Measurements from ENCODE around the gene ANGPTL5.

The ANGPTL5 gene

GRCh38 chr11:101866619-101867491 is 49.5 kb downstream of the ANGPTL5 start:
- TF ChIP-seq CTCF (IDR thresholded peaks at IDR 0.05; ENCODE audit: low read depth, low read length), result no peak
- no peaks in the 10 kb centered on the region for H3K9me3 ChIP-seq
- no peaks in the 10 kb centered on the region for H3K4me1 ChIP-seq
- H3K27me3 ChIP-seq, result peaks cover 8% of the 10 kb centered on the region; the same call in 1 of the 2 replicates
- H3K4me3 ChIP-seq (ENCODE audit: low read depth, low read length), result no peak overlapping the region
- no peak for DNase-seq
- no peaks in the 10 kb centered on the region for H3K36me3 ChIP-seq

DNA sequence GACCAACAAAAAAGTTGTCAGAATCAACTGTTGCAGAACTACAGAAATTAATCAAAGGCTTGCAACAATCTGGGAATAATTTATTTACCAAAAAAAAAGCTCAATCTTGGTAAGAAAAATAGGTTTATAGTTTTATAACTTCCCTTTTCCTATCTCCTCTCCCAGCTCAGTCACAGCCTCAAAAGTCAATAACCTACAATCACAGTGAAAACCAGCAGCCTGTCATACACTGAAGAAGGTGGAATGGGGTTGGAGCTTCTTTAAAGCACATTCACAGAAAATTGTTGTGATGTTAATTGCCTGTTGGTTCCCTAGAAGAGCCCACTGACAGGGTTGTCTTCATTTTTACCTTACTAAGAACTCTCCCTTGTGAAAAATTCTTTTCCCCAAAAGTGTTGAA is 52.2 kb downstream of the ANGPTL5 start:
- Histone ChIP-seq H3K27me3 (no peaks in the 10 kb centered on the region), H3K4me1 (no peaks in the 10 kb centered on the region), H3K9me3 (no peaks in the 10 kb centered on the region), H3K4me3 (ENCODE audit: low read depth, low read length) (no peak overlapping the region), H3K36me3 (no peaks in the 10 kb centered on the region)
- TF ChIP-seq CTCF (IDR thresholded peaks at IDR 0.05; ENCODE audit: low read depth, low read length), result no peak
- no peak for DNase-seq

GRCh38 chr11:101863361-101863760 is 53.0 kb downstream of the ANGPTL5 start:
- no peaks in the 10 kb centered on the region for H3K36me3 ChIP-seq
- no peak overlapping the region for H3K4me3 ChIP-seq (ENCODE audit: low read depth, low read length)
- DNase-seq, result no peak
- H3K4me1 ChIP-seq, result no peaks in the 10 kb centered on the region
- TF ChIP-seq CTCF (IDR thresholded peaks at IDR 0.05; ENCODE audit: low read depth, low read length), result no peak
- H3K9me3 ChIP-seq, result no peaks in the 10 kb centered on the region
- no peaks in the 10 kb centered on the region for H3K27me3 ChIP-seq

- no peaks in the 10 kb centered on the region for H3K27me3 ChIP-seq
- H3K9me3 ChIP-seq, result no peaks in the 10 kb centered on the region
- DNase-seq, result peak; percentile 13
- no peaks in the 10 kb centered on the region for H3K4me1 ChIP-seq
- no peak overlapping the region for H3K4me3 ChIP-seq (ENCODE audit: low read depth, low read length)
- H3K36me3 ChIP-seq, result no peaks in the 10 kb centered on the region
- peak; percentile 61 for TF ChIP-seq CTCF (IDR thresholded peaks at IDR 0.05; ENCODE audit: low read depth, low read length)
These were observed 53.7 kb downstream of the ANGPTL5 start for GRCh38 chr11:101862391-101863233.

GRCh38 chr11:101860696-101861427 is 55.5 kb downstream of the ANGPTL5 start:
- peak; percentile 29 for DNase-seq
- peak; percentile 87 for TF ChIP-seq CTCF (IDR thresholded peaks at IDR 0.05; ENCODE audit: low read depth, low read length)
- no peaks in the 10 kb centered on the region for H3K9me3 ChIP-seq
- H3K27me3 ChIP-seq, result no peaks in the 10 kb centered on the region
- H3K4me1 ChIP-seq, result no peaks in the 10 kb centered on the region
- H3K36me3 ChIP-seq, result no peaks in the 10 kb centered on the region
- H3K4me3 ChIP-seq (ENCODE audit: low read depth, low read length), result no peak overlapping the region
